Chondrocyte (in vitro differentiated cells): ENCODE results near the gene VWCE. TPM values are rescaled to one million over a fixed set of nuclear protein-coding genes. Genes with fewer than 3 reads are reported as not detected.

Experiments
- DNase-seq: peaks from one replicate; pipeline ENCODE4 v3.0.0; 2021; ENCODE audit warnings: mixed read lengths, low spot score
- H3K27ac Mint-ChIP-seq: one replicate; pipeline ENCODE4 v1.8.0; 2021; ENCODE audit warnings: mild to moderate bottlenecking, moderate library complexity, mixed read lengths; ENCODE audit not compliant: unreplicated experiment
- H3K27me3 Mint-ChIP-seq: 2 replicates; pipeline ENCODE4 v1.8.0; 2021; ENCODE audit warnings: low read depth, mixed read lengths
- H3K36me3 Mint-ChIP-seq: 2 replicates; pipeline ENCODE4 v1.8.0; 2021; ENCODE audit warnings: low read depth, mixed read lengths
- H3K4me1 Mint-ChIP-seq: 2 replicates; pipeline ENCODE4 v1.8.0; 2021; ENCODE audit warnings: low read depth, mild to moderate bottlenecking, mixed read lengths
- H3K4me3 Mint-ChIP-seq: one replicate; pipeline ENCODE4 v1.8.0; 2021; ENCODE audit warnings: mild to moderate bottlenecking, moderate library complexity, mixed read lengths; ENCODE audit not compliant: unreplicated experiment
- H3K9me3 Mint-ChIP-seq: 2 replicates; pipeline ENCODE4 v1.8.0; 2021; ENCODE audit warnings: low read depth, mixed read lengths
- long read RNA-seq: library from polyadenylated mRNA; stranded (forward); transcript quantifications from one replicate; pipeline ENCODE4 v2.0.0, GENCODE V29; 2021
- total RNA-seq: library from RNA; stranded (reverse); gene quantifications from 3 replicates; pipeline ENCODE4 v1.2.1, GENCODE V29; 2021
- TF ChIP-seq, protein P1 (sequence below): fragments of 200-600 bp; sonication (generic); IDR thresholded peaks from 2 replicates; pipeline ENCODE4 v1.5.0; 2021; ENCODE audit warnings: antibody characterized with exemption, mild to moderate bottlenecking, moderate library complexity

VWCE gene
- total RNA-seq: 2.4 to 4.1 TPM (median 3.6 TPM) in 3 replicates
- long read RNA-seq, partial matches to known transcripts: 0 of 4 reads
- long read RNA-seq, other reads (novel, unspliced or antisense): 3 of 4 reads

DNA sequence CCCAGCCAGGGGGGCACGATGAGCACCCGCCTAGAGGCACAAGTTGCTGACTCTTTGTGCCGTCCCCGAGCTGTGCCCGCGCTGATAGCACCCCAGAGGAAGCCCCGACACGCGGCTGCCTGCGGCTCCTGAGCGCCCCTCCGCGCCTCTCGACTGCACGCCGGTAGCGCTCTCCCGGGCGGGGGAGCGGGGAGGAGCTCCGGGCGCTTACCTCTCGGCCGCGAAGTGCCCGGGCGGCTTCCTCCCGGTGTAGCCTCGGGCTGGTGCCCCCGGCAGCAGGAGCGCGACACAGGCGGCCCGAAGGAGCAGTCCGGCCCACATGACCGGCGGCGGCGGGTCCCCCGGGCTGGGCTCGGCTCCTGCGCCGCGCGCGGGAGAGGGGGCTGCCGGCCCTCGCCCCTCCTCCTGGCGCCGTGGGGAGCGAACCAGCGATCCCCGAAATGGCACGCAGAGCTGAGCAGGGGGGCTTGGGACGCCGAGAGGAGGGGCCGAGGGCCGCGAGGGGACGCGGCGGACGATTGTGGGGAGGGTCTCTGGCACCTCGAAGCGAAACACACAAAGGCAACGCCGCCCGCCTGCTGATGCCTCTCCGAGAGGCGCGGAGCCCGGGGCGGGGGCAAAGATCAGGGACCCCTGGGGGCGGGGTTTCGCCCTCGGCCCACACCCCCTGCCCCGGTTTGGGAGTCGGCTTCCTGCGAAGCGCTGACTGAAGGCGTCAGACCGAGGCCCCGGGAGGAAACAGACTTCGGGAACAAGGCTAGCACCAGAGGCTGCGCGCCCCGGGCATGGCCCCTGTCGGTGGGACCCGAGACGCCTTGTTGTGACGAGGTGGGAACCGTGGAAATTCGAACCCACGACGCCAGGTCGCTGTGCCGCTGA lies at the start of gene VWCE:
TSS of gene VWCE (minus strand) at position 600 of the 879 bp plus-strand sequence. CDS start at position 321, 279 bp downstream.
- DNase-seq: no peak
- H3K27me3 Mint-ChIP-seq: no peaks in the 10 kb centered on the region
- H3K9me3 Mint-ChIP-seq: no peaks in the 10 kb centered on the region
- peaks cover 17% of the 10 kb centered on the region for H3K36me3 Mint-ChIP-seq
- TF ChIP-seq, protein P1, sequence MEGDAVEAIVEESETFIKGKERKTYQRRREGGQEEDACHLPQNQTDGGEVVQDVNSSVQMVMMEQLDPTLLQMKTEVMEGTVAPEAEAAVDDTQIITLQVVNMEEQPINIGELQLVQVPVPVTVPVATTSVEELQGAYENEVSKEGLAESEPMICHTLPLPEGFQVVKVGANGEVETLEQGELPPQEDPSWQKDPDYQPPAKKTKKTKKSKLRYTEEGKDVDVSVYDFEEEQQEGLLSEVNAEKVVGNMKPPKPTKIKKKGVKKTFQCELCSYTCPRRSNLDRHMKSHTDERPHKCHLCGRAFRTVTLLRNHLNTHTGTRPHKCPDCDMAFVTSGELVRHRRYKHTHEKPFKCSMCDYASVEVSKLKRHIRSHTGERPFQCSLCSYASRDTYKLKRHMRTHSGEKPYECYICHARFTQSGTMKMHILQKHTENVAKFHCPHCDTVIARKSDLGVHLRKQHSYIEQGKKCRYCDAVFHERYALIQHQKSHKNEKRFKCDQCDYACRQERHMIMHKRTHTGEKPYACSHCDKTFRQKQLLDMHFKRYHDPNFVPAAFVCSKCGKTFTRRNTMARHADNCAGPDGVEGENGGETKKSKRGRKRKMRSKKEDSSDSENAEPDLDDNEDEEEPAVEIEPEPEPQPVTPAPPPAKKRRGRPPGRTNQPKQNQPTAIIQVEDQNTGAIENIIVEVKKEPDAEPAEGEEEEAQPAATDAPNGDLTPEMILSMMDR: peak; percentile 65
- peak within 1 kb of the TSS; percentile 70 for H3K27ac Mint-ChIP-seq
- H3K4me3 Mint-ChIP-seq: peak within 1 kb of the TSS; percentile 74
- peaks cover 43% of the 10 kb centered on the region for H3K4me1 Mint-ChIP-seq

DNA sequence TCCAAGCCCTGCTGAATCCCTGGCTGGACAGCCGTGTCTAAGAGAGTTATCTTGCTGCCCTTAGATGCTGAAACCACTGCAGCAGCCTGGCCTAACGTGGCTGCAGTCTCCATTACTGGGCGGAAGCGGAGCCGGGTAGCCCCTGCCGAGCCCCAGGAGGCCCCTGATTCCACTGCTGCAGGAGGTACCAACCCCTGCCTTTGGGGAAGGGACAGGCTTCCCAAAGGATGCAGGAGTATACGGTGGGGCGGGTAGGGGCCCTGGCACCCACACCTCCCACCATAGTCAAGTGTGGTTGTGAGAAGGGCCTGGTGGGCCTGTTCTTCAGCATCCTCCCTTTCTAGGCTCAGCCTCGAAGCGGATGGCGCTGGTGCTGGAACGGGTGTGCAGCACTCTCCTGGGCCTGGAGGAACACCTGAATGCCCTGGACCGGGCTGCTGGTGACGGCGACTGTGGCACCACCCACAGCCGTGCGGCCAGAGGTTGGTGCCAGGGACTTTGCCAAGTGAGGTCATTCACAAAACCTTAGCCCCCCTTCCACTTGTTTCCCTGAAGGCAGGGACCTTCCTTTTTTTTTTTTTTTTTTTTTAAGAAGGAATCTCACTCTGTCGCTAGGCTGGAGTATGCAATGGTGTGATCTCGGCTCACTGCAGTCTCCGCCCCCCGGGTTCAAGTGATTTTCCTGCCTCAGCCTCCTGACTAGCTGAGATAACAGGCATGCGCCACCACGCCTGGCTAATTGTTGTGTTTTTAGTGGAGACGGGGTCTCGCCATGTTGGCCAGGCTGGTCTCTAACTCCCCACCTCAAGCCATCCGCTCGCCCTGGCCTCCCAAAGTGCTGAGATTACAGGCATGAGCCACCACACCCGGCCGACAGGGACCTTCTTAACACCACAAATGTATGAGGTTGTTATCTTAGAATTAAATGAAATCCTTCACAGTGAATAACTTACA lies 49.0 kb upstream of the VWCE start:
- H3K36me3 Mint-ChIP-seq: peaks cover 14% of the 10 kb centered on the region
- H3K4me1 Mint-ChIP-seq: no peaks in the 10 kb centered on the region
- H3K27me3 Mint-ChIP-seq: no peaks in the 10 kb centered on the region
- no peaks in the 10 kb centered on the region for H3K9me3 Mint-ChIP-seq
- no peak overlapping the region for H3K4me3 Mint-ChIP-seq
- no peak overlapping the region for H3K27ac Mint-ChIP-seq
- no peak for DNase-seq
- TF ChIP-seq, protein P1: no peak

- H3K27me3 Mint-ChIP-seq: no peaks in the 10 kb centered on the region
- DNase-seq: no peak
- H3K4me3 Mint-ChIP-seq: no peak overlapping the region
- peaks cover 10% of the 10 kb centered on the region for H3K36me3 Mint-ChIP-seq
- no peaks in the 10 kb centered on the region for H3K9me3 Mint-ChIP-seq
- no peak overlapping the region for H3K27ac Mint-ChIP-seq
- TF ChIP-seq, protein P1: no peak
- H3K4me1 Mint-ChIP-seq: no peaks in the 10 kb centered on the region
Measured at GRCh38 chr11:61342207-61342803, 47.2 kb upstream of the VWCE start.

DNA sequence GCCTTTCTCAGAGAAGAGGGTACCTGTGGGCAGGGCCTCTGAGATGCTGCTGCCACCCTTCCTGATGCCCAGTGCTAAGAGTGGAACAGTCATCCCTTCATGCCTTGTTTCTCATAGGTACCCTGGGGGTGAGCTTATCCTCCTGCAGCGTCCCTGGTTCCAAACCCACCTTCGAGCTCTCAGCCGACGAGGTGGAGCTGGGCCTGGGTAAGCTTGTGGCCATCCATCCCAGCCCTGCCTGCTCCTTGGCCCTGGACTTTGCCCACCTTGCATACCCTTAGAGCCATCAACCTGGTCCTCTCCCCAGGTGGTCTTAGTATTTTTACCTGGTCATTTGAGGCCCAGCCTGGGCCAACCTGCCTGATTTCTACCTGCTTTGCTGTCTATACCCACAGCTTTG lies 46.6 kb upstream of the VWCE start:
- Mint-ChIP-seq H3K4me3 (no peak overlapping the region), H3K36me3 (peaks cover 10% of the 10 kb centered on the region), H3K27ac (no peak overlapping the region), H3K27me3 (no peaks in the 10 kb centered on the region), H3K9me3 (no peaks in the 10 kb centered on the region), H3K4me1 (no peaks in the 10 kb centered on the region)
- TF ChIP-seq, protein P1: no peak
- no peak for DNase-seq

DNA sequence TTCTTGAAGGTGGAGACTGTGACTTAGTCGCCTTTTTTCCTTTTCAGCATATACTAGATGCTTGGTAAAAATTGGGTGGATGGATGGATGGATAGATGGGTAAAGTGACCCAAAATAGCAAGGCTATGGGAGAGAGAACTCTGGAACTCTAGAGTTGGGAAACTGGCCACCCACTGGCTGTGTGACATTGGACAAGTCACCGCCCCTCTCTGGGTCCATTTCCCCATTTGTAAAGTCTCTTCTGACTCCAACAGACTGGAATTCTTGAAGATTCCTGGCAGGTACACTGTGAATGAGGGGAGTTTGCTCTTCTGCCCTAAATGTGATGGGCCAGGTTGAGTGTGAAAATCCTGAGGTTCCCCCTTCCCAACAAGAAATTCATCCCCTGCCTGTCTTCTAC lies 45.9 kb upstream of the VWCE start:
- TF ChIP-seq, protein P1: no peak
- peaks cover 10% of the 10 kb centered on the region for H3K36me3 Mint-ChIP-seq

More for the DNA sequence above, 45.9 kb upstream of the VWCE start:
- Mint-ChIP-seq H3K9me3 (no peaks in the 10 kb centered on the region), H3K4me3 (no peak overlapping the region), H3K27me3 (no peaks in the 10 kb centered on the region), H3K4me1 (no peaks in the 10 kb centered on the region), H3K27ac (no peak overlapping the region)
- DNase-seq: no peak
